Sigmoid colon (tissue), 7 donors: Measurements from ENCODE around the gene PROX1. TPM values are rescaled to one million over a fixed set of nuclear protein-coding genes. Genes with fewer than 3 reads are reported as not detected.
"Not testable (repeated sequence)": the region's sequence is repeated elsewhere in the genome, so short reads cannot be mapped to it uniquely, and the experiment has no call there.

Experiments
- DNase-seq: peaks from one replicate; pipeline ENCODE4 v3.0.0-alpha.2; 2019
- H3K27ac ChIP-seq, 4 donors: fragments of 200-600 bp; sonication (generic); one replicate each; pipeline ENCODE4 v1.5.1; 2016 to 2019; ENCODE audit warnings: mild to moderate bottlenecking in 1 of 4
- H3K27me3 ChIP-seq, 3 donors: fragments of 200-600 bp; sonication (generic); one replicate each; pipeline ENCODE4 v1.5.1; 2019; ENCODE audit warnings: mild to moderate bottlenecking in 1 of 3
- H3K36me3 ChIP-seq, 4 donors: fragments of 200-600 bp; sonication (generic); one replicate each; pipeline ENCODE4 v1.5.1; 2016 to 2019
- H3K4me1 ChIP-seq, 4 donors: fragments of 200-600 bp; sonication (generic); one replicate each; pipeline ENCODE4 v1.5.1; 2017 to 2019
- H3K4me3 ChIP-seq, 4 donors: fragments of 200-600 bp; sonication (generic); one replicate each; pipeline ENCODE4 v1.5.1; 2017 to 2019; ENCODE audit warnings: mild to moderate bottlenecking in 2 of 4, moderate library complexity in 1 of 4
- H3K9me3 ChIP-seq, 4 donors: fragments of 200-600 bp in 3 of 4; sonication (generic) in 3 of 4; one replicate each; pipeline versions ENCODE4 v1.5.1 to v1.6.1; 2013 to 2019
- EP300 ChIP-seq, 4 donors: sonication (generic); formaldehyde crosslinking; IDR thresholded peaks; one replicate each; pipeline ENCODE4 v1.6.1; 2017; ENCODE audit warnings: antibody characterized with exemption in 4 of 4
- POLR2A ChIP-seq, 2 donors: fragments of 450-650 bp; IDR thresholded peaks; one replicate each; pipeline ENCODE4 v1.6.1; 2016; ENCODE audit warnings: antibody characterized with exemption in 2 of 2, mild to moderate bottlenecking in 2 of 2, moderate library complexity in 2 of 2
- POLR2AphosphoS5 ChIP-seq, 4 donors: sonication (generic); formaldehyde crosslinking; IDR thresholded peaks; one replicate each; pipeline ENCODE4 v1.6.1; 2017; ENCODE audit warnings: antibody characterized with exemption in 4 of 4
- WGBS, 2 donors: extraction: QIAGEN DNeasy Blood & Tissue Kit; methylation state at CpG; one replicate each; pipeline ENCODE4 v1.1.7; 2013; 5-methylcytosine and 5-hydroxymethylcytosine counted together
- intact Hi-C: fragments of 100-400 bp; cut with DNase I; formaldehyde crosslinking; loops from one replicate; pipeline ENCODE4 v1.15.1; 2023
- polyA plus RNA-seq, 3 donors: library from polyadenylated mRNA; stranded (reverse); fragments of 200-250 nt; gene quantifications; one replicate each; pipeline ENCODE4 v1.2.3, GENCODE V29; 2013
- total RNA-seq, 4 donors: library from RNA; depleted of rRNA; stranded (reverse); fragments of >200 nt; gene quantifications; one replicate each; pipeline ENCODE4 v1.1.0, GENCODE V29; 2016
- TF ChIP-seq, protein P1 (sequence below), 4 experiments: fragments of 450-650 bp in 3 of 4; fragments of 200-600 bp in 1 of 4; IDR thresholded peaks; one replicate each; pipeline ENCODE4 v1.5.1; 2016 to 2019; ENCODE audit warnings: antibody characterized with exemption in 4 of 4, mild to moderate bottlenecking in 3 of 4, moderate library complexity in 2 of 4
- donor health status: healthy with polysubstance abuse.
- donor health status: Bipolar disorder and iron deficiency.
- donor health status: healthy.

PROX1 gene
- total and polyA plus RNA-seq, 7 donors = 1.4 to 7.7 (median 5.4) TPM

DNA sequence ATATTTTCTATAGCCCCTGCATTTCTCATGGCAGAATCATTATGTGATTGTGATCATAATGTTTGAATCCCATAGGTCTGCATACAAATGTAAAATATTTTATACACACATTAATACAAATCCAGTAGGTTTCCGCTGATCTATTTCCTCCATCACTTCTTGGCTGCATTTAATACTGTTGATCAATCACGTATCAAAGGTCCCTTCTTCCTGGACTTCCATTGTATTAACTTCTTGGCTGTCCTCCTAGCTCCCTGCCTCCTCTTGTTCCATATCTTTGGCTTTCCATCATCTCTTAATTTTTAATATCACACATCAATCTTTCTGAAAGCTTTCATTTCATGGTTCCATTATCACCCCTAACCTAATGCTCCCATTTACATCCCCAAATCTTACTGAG, 97.6 kb downstream of the PROX1 start:
- no peaks in the 10 kb centered on the region for H3K36me3 ChIP-seq
- no peaks in the 10 kb centered on the region for H3K27me3 ChIP-seq
- H3K4me1 ChIP-seq = no peaks in the 10 kb centered on the region
- whole genome bisulfite sequencing, 2 donors = 89 to 90% methylated on average over 2 of the region's 2 CpGs
- no peak for TF ChIP-seq POLR2A (IDR thresholded peaks at IDR 0.05)
- TF ChIP-seq, protein P1, sequence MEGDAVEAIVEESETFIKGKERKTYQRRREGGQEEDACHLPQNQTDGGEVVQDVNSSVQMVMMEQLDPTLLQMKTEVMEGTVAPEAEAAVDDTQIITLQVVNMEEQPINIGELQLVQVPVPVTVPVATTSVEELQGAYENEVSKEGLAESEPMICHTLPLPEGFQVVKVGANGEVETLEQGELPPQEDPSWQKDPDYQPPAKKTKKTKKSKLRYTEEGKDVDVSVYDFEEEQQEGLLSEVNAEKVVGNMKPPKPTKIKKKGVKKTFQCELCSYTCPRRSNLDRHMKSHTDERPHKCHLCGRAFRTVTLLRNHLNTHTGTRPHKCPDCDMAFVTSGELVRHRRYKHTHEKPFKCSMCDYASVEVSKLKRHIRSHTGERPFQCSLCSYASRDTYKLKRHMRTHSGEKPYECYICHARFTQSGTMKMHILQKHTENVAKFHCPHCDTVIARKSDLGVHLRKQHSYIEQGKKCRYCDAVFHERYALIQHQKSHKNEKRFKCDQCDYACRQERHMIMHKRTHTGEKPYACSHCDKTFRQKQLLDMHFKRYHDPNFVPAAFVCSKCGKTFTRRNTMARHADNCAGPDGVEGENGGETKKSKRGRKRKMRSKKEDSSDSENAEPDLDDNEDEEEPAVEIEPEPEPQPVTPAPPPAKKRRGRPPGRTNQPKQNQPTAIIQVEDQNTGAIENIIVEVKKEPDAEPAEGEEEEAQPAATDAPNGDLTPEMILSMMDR (IDR thresholded peaks at IDR 0.05) = no peak
- no peak for TF ChIP-seq EP300 (IDR thresholded peaks at IDR 0.05)
- no peak for TF ChIP-seq POLR2AphosphoS5 (IDR thresholded peaks at IDR 0.05)
- no peak overlapping the region for H3K4me3 ChIP-seq
- DNase-seq = no peak
- no peaks in the 10 kb centered on the region for H3K9me3 ChIP-seq
- no peak overlapping the region for H3K27ac ChIP-seq
- intact Hi-C loops = no loop called here

DNA sequence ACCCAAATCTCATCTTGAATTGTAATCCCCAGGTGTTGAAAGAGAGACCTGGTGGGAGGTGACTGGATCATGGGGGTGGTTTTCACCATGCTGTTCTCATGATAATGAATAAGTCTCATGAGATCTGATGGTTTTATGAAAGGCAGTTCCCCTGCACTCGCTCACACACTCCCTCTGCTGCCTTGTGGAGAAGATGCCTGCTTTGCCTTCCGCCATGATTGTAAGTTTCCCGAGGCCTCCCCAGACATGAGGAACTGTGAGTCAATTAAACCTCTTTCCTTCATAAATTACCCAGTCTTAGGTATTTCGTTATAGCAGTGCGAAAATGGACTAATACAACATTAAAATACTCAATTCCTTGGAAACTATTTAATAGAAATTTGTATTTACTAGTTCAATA, 99.2 kb downstream of the PROX1 start:
- Histone ChIP-seq H3K36me3 (no peaks in the 10 kb centered on the region), H3K4me1 (no peaks in the 10 kb centered on the region), H3K9me3 (no peaks in the 10 kb centered on the region), H3K27me3 (no peaks in the 10 kb centered on the region), H3K27ac (no peak overlapping the region), H3K4me3 (no peak overlapping the region)
- no peak for DNase-seq
- TF ChIP-seq POLR2AphosphoS5 (IDR thresholded peaks at IDR 0.05) (no peak), POLR2A (IDR thresholded peaks at IDR 0.05) (no peak), EP300 (IDR thresholded peaks at IDR 0.05) (no peak)
- TF ChIP-seq, protein P1 (IDR thresholded peaks at IDR 0.05) = no peak
- WGBS, 2 donors = 89 to 95% methylated on average over 5 of the region's 5 CpGs
- intact Hi-C loops = no loop called here

DNA sequence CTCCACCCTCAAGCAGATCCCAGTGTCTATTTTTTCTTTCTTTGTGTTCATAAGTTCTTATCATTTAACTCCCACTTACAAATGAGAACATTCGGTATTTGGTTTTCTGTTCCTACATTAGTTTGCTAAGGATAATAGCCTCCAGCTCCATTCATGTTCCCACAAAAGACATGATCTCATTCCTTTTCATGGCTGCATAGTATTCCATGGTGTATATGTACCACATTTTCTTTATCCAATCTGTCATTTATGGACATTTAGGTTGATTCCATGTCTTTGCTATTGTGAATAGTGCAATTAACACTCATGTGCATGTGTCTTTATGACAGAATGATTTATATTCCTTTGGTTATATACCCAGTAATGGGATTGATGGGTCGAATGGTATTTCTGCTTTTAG, 101.2 kb downstream of the PROX1 start:
- 84 to 90% methylated on average over 2 of the region's 2 CpGs for WGBS, 2 donors
- H3K4me3 ChIP-seq = not testable (repeated sequence)

More for the DNA sequence above, 101.2 kb downstream of the PROX1 start:
- H3K27me3 ChIP-seq, DNase-seq, H3K36me3 ChIP-seq, H3K27ac ChIP-seq, H3K4me1 ChIP-seq, intact Hi-C loops, H3K9me3 ChIP-seq: not testable (repeated sequence)
